Measurements from ENCODE around the gene ATP10A. TPM values are rescaled to one million over a fixed set of nuclear protein-coding genes. Genes with fewer than 3 reads are reported as not detected.
A peak's percentile ranks its signal among the peaks of the same experiment; 100 is the strongest.

Gene ATP10A
- total and polyA plus RNA-seq, 9 donors = 0.28 to 3.2 (median 1.1) TPM

- no peaks in the 10 kb centered on the region for H3K27me3 ChIP-seq
- no peak for TF ChIP-seq CTCF (IDR thresholded peaks at IDR 0.05)
- no peak for TF ChIP-seq EP300 (IDR thresholded peaks at IDR 0.05)
- no peak for TF ChIP-seq POLR2A (IDR thresholded peaks at IDR 0.05)
- H3K4me1 ChIP-seq (ENCODE audit: insufficient read depth) = peaks cover 2% of the 10 kb centered on the region
- DNase-seq = no peak
- WGBS, 3 donors = 89 to 96% (median 92%) methylated on average over 7 of the region's 7 CpGs
- intact Hi-C loops (cut with DNase I) = no loop called here
- no peaks in the 10 kb centered on the region for H3K36me3 ChIP-seq
- H3K4me3 ChIP-seq = no peak overlapping the region
- no peaks in the 10 kb centered on the region for H3K9me3 ChIP-seq
- H3K27ac ChIP-seq = no peak overlapping the region
Observed at GRCh38 chr15:25866874-25867273, 3.7 kb upstream of the ATP10A start.

- Histone ChIP-seq H3K27me3 (no peaks in the 10 kb centered on the region), H3K27ac (no peak overlapping the region), H3K4me1 (ENCODE audit: insufficient read depth) (peaks cover 2% of the 10 kb centered on the region), H3K4me3 (no peak overlapping the region), H3K9me3 (no peaks in the 10 kb centered on the region), H3K36me3 (no peaks in the 10 kb centered on the region)
- DNase-seq = no peak
- no peak for TF ChIP-seq EP300 (IDR thresholded peaks at IDR 0.05)
- intact Hi-C loops (cut with DNase I) = no loop called here
- 94 to 96% (median 95%) methylated on average over 8 of the region's 8 CpGs for whole genome bisulfite sequencing, 3 donors
Observed at GRCh38 chr15:25866251-25866650, 3.1 kb upstream of the ATP10A start.

GRCh38 chr15:25864966-25865365 is 1.8 kb upstream of the ATP10A start:
- Histone ChIP-seq H3K27ac (no peak overlapping the region), H3K36me3 (no peaks in the 10 kb centered on the region), H3K9me3 (no peaks in the 10 kb centered on the region), H3K4me1 (ENCODE audit: insufficient read depth) (peaks cover 5% of the 10 kb centered on the region), H3K27me3 (no peaks in the 10 kb centered on the region), H3K4me3 (no peak overlapping the region)
- no peak for DNase-seq
- TF ChIP-seq POLR2A (IDR thresholded peaks at IDR 0.05) (no peak), EP300 (IDR thresholded peaks at IDR 0.05) (no peak), CTCF (IDR thresholded peaks at IDR 0.05) (no peak)
- intact Hi-C loops (cut with DNase I) = no loop called here
- WGBS, 3 donors = 93 to 97% (median 94%) methylated on average over 3 of the region's 3 CpGs

- H3K27ac ChIP-seq = no peak overlapping the region
- H3K4me3 ChIP-seq = no peak overlapping the region
- H3K9me3 ChIP-seq = no peaks in the 10 kb centered on the region
- intact Hi-C loops (cut with DNase I) = no loop called here
- no peak for DNase-seq
- TF ChIP-seq EP300 (IDR thresholded peaks at IDR 0.05) (no peak), CTCF (IDR thresholded peaks at IDR 0.05) (no peak), POLR2A (IDR thresholded peaks at IDR 0.05) (no peak)
- 59 to 78% (median 72%) methylated on average over 21 of the region's 21 CpGs for WGBS, 3 donors
- no peaks in the 10 kb centered on the region for H3K27me3 ChIP-seq
- H3K36me3 ChIP-seq = no peaks in the 10 kb centered on the region
- H3K4me1 ChIP-seq (ENCODE audit: insufficient read depth) = peaks cover 6% of the 10 kb centered on the region
Observed at GRCh38 chr15:25863968-25864580, 947 bp upstream of the ATP10A start.

GRCh38 chr15:25862472-25863110 is 536 bp downstream of the ATP10A start:
- DNase-seq = no peak
- no peak for TF ChIP-seq CTCF (IDR thresholded peaks at IDR 0.05)
- TF ChIP-seq EP300 (IDR thresholded peaks at IDR 0.05) = no peak
- TF ChIP-seq POLR2A (IDR thresholded peaks at IDR 0.05) = no peak
- 0 to 2% (median 1%) methylated on average over 45 to 69 of the region's 69 CpGs for WGBS, 3 donors
- Histone ChIP-seq H3K9me3 (no peaks in the 10 kb centered on the region), H3K36me3 (no peaks in the 10 kb centered on the region), H3K27ac (peak overlapping the region in 1 of 2 donors; percentile 51), H3K27me3 (no peaks in the 10 kb centered on the region), H3K4me3 (peak overlapping the region; percentile 42), H3K4me1 (ENCODE audit: insufficient read depth) (peaks cover 6% of the 10 kb centered on the region)
- intact Hi-C loops (cut with DNase I) = no loop called here

All from ovary (tissue), 9 donors.